Stimulated activated memory B cell treated with anti-CD40 and anti-IgM and Interleukin-4, amounts not matched to agents 10 μg/mL and 1 μg/mL and 100 μg/mL, for 72 hours (primary cell): ENCODE results near the gene SPARC.
"Not testable (repeated sequence)": the region's sequence is repeated elsewhere in the genome, so short reads cannot be mapped to it uniquely, and the experiment has no call there.

ENCODE experiments used
- ATAC-seq: fragments of 150-1000 bp; cut with Tn5 transposase; 2 replicates; pipeline ENCODE4 v1.10.0; 2021
- H3K27ac Mint-ChIP-seq: one replicate; pipeline ENCODE4 v1.8.0; 2022; ENCODE audit warnings: mild to moderate bottlenecking, mixed read lengths
- H3K27me3 Mint-ChIP-seq: one replicate; pipeline ENCODE4 v1.8.0; 2022; ENCODE audit warnings: mixed read lengths
- H3K36me3 Mint-ChIP-seq: one replicate; pipeline ENCODE4 v1.8.0; 2022; ENCODE audit warnings: mixed read lengths
- H3K4me1 Mint-ChIP-seq: one replicate; pipeline ENCODE4 v1.8.0; 2022; ENCODE audit warnings: mixed read lengths
- H3K4me3 Mint-ChIP-seq: one replicate; pipeline ENCODE4 v1.8.0; 2022; ENCODE audit warnings: mild to moderate bottlenecking, moderate library complexity, mixed read lengths
- H3K9me3 Mint-ChIP-seq: one replicate; pipeline ENCODE4 v1.8.0; 2022; ENCODE audit warnings: mixed read lengths

The SPARC gene

DNA sequence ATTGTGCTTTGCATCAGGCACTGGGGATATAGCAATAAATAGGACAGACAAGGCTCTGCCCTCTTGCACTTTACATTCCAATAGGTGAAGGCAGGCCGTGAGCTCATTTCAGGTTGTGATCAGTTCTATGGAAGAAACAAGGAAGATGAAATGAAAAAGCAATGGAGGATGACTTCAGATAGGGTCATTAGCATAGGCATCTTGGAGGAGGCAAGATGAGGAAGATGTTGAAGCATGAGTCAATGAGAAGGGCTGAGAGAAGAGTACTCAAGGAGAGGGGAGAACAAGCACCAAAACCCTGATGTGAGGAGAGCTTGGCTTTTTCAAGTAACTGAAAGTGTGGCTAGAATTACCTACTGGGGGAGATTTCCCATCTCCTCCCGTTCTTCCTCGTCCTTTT is 5.0 kb upstream of the SPARC start:
- no peak overlapping the region for H3K27ac Mint-ChIP-seq
- no peaks in the 10 kb centered on the region for H3K9me3 Mint-ChIP-seq
- no peak overlapping the region for H3K4me3 Mint-ChIP-seq
- ATAC-seq: no peak
- peaks cover 6% of the 10 kb centered on the region for H3K4me1 Mint-ChIP-seq
- peaks cover 27% of the 10 kb centered on the region for H3K27me3 Mint-ChIP-seq
- no peaks in the 10 kb centered on the region for H3K36me3 Mint-ChIP-seq

- not testable (repeated sequence) for H3K27ac Mint-ChIP-seq, H3K36me3 Mint-ChIP-seq, H3K4me3 Mint-ChIP-seq, ATAC-seq, H3K9me3 Mint-ChIP-seq
- H3K27me3 Mint-ChIP-seq: peaks cover 36% of the 10 kb centered on the region
- peaks cover 11% of the 10 kb centered on the region for H3K4me1 Mint-ChIP-seq
Observed at GRCh38 chr5:151689591-151689990, 2.9 kb upstream of the SPARC start.

DNA sequence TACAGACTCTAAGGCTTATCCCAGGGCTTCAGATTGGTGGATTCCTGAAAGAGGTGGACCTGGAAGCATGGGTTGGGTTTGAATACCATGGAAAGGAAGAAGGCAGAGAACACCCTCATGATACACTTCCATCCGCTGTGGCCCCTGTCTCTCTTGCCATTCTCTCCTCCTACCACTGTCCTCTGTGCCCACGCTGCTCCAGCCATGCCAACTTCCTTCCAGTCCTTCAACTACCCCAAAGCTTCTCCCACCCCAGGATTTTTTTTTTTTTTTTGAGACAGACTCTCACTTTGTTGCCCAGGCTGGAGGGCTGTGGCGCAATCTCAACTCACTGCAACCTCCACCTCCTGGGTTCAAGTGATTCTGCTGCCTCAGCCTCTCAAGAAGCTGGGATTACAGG is 1.7 kb upstream of the SPARC start:
- H3K4me3 Mint-ChIP-seq: no peak overlapping the region
- no peaks in the 10 kb centered on the region for H3K9me3 Mint-ChIP-seq
- H3K36me3 Mint-ChIP-seq: no peaks in the 10 kb centered on the region
- peaks cover 36% of the 10 kb centered on the region for H3K27me3 Mint-ChIP-seq
- no peak overlapping the region for H3K27ac Mint-ChIP-seq
- ATAC-seq: no peak
- peaks cover 11% of the 10 kb centered on the region for H3K4me1 Mint-ChIP-seq

GRCh38 chr5:151685749-151686673 is 704 bp downstream of the SPARC start:
- H3K27ac Mint-ChIP-seq: no peak overlapping the region

DNA sequence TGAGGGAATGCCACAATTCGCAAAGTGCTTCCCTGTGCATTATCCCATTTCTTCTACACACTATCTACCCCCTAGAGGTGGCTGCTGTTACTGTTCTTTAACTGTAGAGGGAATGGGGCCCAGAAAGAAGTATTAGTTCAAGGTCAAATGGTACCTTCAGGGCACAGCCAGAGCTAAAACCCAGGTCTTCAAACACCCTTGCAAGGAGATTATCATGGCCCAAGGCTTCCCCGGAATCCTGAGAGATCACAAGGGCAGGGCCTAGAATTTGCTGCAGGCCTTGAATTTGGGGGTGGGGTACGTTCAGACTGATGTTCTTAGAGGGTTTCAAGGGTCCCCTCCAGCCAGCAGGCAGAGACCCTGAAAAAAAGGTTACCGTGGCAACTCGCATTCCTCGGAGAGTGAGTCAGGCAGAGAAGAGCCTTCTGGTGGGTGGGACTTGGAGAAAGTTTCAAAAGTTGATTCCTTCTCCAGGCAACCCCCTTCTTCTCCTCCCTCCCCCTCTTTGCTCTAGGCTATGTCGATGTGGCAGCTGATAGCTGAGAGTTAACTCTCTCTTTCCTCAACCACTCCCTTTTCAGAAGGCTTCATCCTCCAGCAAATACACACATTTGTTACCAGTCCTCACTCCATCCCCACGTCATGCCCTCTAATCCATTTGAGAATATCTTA is 1.9 kb downstream of the SPARC start:
- peaks cover 36% of the 10 kb centered on the region for H3K27me3 Mint-ChIP-seq
- peaks cover 11% of the 10 kb centered on the region for H3K4me1 Mint-ChIP-seq
- no peak for ATAC-seq
- H3K9me3 Mint-ChIP-seq: no peaks in the 10 kb centered on the region
- H3K36me3 Mint-ChIP-seq: no peaks in the 10 kb centered on the region
- H3K27ac Mint-ChIP-seq: no peak overlapping the region
- no peak overlapping the region for H3K4me3 Mint-ChIP-seq

More at GRCh38 chr5:151685749-151686673, 704 bp downstream of the SPARC start:
- H3K27me3 Mint-ChIP-seq: peaks cover 36% of the 10 kb centered on the region
- no peaks in the 10 kb centered on the region for H3K36me3 Mint-ChIP-seq
- no peak for ATAC-seq
- H3K9me3 Mint-ChIP-seq: no peaks in the 10 kb centered on the region
- H3K4me3 Mint-ChIP-seq: no peak overlapping the region
- peaks cover 11% of the 10 kb centered on the region for H3K4me1 Mint-ChIP-seq

GRCh38 chr5:151683986-151684588 is 2.6 kb downstream of the SPARC start:
- ATAC-seq: no peak
- no peak overlapping the region for H3K27ac Mint-ChIP-seq
- no peaks in the 10 kb centered on the region for H3K36me3 Mint-ChIP-seq
- H3K27me3 Mint-ChIP-seq: peaks cover 33% of the 10 kb centered on the region
- H3K4me3 Mint-ChIP-seq: no peak overlapping the region
- H3K4me1 Mint-ChIP-seq: peaks cover 11% of the 10 kb centered on the region
- H3K9me3 Mint-ChIP-seq: no peaks in the 10 kb centered on the region

DNA sequence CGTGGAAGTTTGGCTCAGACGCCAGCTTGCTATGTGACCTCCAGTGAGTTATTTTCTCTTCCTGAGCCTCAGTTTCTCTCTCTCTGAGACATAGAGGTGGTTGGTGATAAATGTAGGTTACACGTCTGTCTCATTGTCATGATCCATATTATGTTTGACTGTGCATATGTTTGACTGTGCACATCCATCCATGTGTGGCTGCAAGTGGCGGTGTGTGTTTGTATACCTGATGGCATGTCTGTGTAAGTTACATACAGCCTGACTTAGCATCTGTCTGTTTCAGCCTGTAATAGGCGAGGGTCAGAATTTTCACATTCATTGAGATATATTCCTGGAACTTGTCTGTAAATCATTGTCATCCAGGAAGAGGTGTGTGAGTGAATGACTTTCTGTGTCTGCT is 3.3 kb downstream of the SPARC start:
- Mint-ChIP-seq H3K4me1 (peaks cover 11% of the 10 kb centered on the region), H3K4me3 (no peak overlapping the region), H3K9me3 (no peaks in the 10 kb centered on the region), H3K27ac (no peak overlapping the region), H3K36me3 (no peaks in the 10 kb centered on the region), H3K27me3 (peaks cover 26% of the 10 kb centered on the region)
- no peak for ATAC-seq

DNA sequence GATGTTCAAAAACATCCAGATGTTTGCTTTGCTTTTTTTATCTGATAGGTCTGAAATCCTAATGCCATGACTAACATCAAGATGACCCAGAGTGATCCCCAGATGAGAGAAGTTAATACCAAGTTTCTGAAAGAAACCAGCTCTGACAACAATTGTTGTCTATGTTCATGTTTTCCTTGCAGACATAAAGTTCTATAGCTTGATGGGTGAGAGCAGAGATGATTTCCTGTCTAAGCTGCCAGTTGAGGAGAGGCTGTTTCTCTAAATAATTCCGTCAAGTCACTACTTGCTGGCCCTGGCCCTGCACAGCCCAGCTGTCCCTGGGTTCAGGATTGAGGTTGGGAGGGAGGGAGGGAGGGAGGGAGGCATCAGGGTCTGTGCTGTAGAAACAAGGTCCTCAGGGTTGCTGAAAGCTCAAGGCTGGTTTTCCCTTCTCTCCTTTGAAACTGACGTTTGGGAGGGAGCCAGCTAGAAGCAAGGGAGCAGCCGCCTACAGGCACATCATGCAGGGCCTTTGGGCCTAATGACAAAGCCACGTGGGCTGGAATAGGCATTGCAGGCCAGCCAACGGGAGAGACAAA is 3.9 kb downstream of the SPARC start:
- Mint-ChIP-seq H3K9me3 (no peaks in the 10 kb centered on the region), H3K4me3 (no peak overlapping the region), H3K27me3 (peaks cover 22% of the 10 kb centered on the region), H3K27ac (no peak overlapping the region), H3K4me1 (peaks cover 11% of the 10 kb centered on the region), H3K36me3 (no peaks in the 10 kb centered on the region)
- no peak for ATAC-seq

GRCh38 chr5:151682240-151682639 is 4.5 kb downstream of the SPARC start:
- Mint-ChIP-seq H3K27ac (no peak overlapping the region), H3K4me3 (no peak overlapping the region), H3K9me3 (no peaks in the 10 kb centered on the region), H3K4me1 (peaks cover 11% of the 10 kb centered on the region), H3K27me3 (peaks cover 20% of the 10 kb centered on the region), H3K36me3 (no peaks in the 10 kb centered on the region)
- no peak for ATAC-seq

DNA sequence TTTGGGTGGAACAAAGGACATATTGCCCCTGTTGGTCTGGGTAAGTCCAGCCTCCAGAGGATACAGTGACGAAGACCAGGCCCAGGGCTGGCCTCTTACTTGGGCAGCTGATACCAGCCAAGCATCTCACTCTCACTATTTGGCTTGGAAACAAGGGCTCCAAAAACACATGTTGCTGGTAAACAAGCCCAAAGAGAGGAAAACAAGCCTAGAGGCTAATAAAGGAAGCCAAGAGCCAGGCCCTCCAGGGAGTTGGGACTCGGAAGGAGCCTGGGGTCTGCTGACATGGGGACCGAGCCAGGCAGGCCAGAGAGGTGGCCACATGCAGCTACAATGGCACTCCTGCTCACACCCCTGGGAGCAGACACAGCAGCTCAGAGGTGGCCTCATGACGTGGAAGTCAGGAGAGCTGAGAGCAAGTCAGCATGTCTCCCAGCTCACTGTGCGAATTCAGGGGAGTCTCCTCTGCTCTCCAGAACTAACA is 5.7 kb downstream of the SPARC start:
- Mint-ChIP-seq H3K36me3 (no peaks in the 10 kb centered on the region), H3K4me1 (no peaks in the 10 kb centered on the region), H3K27ac (no peak overlapping the region), H3K9me3 (no peaks in the 10 kb centered on the region), H3K27me3 (peaks cover 8% of the 10 kb centered on the region), H3K4me3 (no peak overlapping the region)
- peak; percentile 4 for ATAC-seq

DNA sequence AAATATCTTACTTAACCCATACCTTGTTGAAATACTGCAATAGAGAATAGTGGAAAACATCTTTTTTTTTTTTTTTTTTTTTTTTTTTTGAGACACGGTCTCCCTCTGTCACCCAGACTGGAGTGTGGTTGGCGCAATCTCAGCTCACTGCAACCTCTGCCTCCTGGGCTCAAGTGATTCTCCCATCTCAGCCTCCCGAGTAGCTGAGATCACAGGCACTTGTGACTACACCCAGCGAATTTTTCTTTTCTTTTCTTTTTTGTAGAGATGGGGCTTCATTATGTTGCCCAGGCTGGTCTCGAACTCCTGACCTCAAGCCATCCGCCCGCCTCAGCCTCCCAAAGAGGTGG is 6.6 kb downstream of the SPARC start:
- not testable (repeated sequence) for H3K4me3 Mint-ChIP-seq, H3K27ac Mint-ChIP-seq, H3K27me3 Mint-ChIP-seq, H3K4me1 Mint-ChIP-seq, H3K36me3 Mint-ChIP-seq, ATAC-seq, H3K9me3 Mint-ChIP-seq

GRCh38 chr5:151679421-151680155 is 7.1 kb downstream of the SPARC start:
- Mint-ChIP-seq H3K27me3 (no peaks in the 10 kb centered on the region), H3K27ac (no peak overlapping the region), H3K4me1 (no peaks in the 10 kb centered on the region), H3K36me3 (no peaks in the 10 kb centered on the region), H3K9me3 (no peaks in the 10 kb centered on the region), H3K4me3 (no peak overlapping the region)
- ATAC-seq: no peak

DNA sequence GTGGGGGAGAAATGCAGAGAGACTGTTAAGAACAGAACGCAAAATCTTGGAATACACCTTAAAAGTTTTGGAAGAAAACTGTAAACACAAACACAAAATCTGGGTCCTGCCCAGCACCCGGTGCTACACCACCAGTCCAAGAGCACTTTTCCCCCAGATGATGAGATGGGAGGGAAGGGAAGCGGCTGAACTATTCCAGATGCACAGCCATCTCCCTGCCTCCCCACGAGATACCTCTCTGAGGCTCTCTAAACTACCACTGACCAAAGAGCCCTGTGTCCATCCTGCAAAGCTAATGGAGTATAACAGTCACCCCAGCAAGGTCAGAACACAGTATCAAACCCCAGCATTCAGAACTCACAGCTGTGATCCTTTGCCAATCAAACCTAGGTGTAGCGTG is 8.0 kb downstream of the SPARC start:
- Mint-ChIP-seq H3K36me3 (no peaks in the 10 kb centered on the region), H3K27ac (no peak overlapping the region), H3K27me3 (no peaks in the 10 kb centered on the region), H3K9me3 (no peaks in the 10 kb centered on the region), H3K4me3 (no peak overlapping the region), H3K4me1 (no peaks in the 10 kb centered on the region)
- ATAC-seq: no peak

DNA sequence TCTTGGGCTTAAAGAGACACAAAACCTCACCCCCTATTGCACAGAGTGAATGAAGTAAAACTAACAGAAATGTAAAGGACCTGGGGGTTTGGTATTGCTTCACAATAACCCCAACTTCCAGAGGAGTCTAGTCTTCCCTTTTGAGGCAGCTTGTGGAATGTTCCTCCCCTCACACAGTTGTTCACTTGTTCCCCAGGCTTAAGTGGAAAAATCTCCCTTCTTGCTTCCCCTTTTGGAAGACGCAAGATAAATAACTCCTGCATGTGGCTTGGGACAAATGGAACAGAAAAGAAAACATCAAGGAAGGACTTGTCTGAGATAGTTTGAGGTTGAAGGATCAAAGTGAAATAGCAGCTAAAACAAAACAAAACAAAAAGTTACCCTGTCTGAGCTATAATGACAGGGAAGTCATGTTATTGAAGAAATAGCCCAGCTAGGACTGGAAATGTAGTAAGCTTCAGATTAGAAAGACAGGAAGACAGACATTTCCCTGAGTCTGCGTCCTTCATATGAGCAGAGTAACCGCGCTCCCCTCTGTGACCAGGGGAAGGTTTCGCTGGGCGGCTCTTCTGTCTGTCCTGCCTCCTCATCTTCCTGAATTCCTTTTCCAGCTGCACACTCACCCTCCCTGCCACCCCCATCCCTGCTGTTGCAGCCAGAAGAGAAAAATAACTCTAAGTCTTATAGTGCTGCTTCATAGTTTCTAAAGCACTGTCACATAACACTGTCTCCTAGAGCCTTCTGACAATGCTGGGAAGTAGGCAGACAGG is 8.8 kb downstream of the SPARC start:
- H3K27ac Mint-ChIP-seq: no peak overlapping the region
- H3K36me3 Mint-ChIP-seq: no peaks in the 10 kb centered on the region
- ATAC-seq: peak; percentile 38
- no peaks in the 10 kb centered on the region for H3K27me3 Mint-ChIP-seq
- no peaks in the 10 kb centered on the region for H3K9me3 Mint-ChIP-seq
- H3K4me3 Mint-ChIP-seq: no peak overlapping the region
- H3K4me1 Mint-ChIP-seq: no peaks in the 10 kb centered on the region
